ENCODE data around the gene ADAMTSL5.

DNA sequence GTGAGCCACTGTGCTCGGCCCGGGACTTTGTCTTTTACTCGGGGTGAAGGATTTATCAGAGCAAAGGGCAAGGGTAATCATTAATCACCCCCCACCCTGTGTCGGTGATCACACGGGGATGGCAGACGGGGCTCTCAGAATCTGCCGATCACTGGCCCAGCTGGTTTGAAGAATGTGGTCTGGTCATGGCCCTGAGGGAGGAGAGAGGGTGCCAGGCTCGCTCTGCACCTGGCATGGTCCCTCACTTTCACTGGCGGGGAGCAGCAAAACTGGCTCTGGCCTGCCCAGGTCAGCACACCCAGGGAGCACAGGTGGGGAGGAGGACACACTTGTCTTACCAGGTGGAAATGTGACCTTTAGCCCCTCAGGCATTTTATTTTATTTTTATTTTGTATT, 11.6 kb downstream of the ADAMTSL5 start:
- no peak for TF ChIP-seq POLR2A (IDR thresholded peaks at IDR 0.05)
- TF ChIP-seq, protein P1, sequence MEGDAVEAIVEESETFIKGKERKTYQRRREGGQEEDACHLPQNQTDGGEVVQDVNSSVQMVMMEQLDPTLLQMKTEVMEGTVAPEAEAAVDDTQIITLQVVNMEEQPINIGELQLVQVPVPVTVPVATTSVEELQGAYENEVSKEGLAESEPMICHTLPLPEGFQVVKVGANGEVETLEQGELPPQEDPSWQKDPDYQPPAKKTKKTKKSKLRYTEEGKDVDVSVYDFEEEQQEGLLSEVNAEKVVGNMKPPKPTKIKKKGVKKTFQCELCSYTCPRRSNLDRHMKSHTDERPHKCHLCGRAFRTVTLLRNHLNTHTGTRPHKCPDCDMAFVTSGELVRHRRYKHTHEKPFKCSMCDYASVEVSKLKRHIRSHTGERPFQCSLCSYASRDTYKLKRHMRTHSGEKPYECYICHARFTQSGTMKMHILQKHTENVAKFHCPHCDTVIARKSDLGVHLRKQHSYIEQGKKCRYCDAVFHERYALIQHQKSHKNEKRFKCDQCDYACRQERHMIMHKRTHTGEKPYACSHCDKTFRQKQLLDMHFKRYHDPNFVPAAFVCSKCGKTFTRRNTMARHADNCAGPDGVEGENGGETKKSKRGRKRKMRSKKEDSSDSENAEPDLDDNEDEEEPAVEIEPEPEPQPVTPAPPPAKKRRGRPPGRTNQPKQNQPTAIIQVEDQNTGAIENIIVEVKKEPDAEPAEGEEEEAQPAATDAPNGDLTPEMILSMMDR (IDR thresholded peaks at IDR 0.05) = no peak

Measured in stomach (tissue), 4 donors.